H9 (cell line): ENCODE measurements around the gene CYP27A1. TPM values are rescaled to one million over a fixed set of nuclear protein-coding genes. Genes with fewer than 3 reads are reported as not detected.

Experiments used
- DNase-seq: peaks from one replicate; pipeline ENCODE4 v3.0.0-alpha.2; 2017
- H2AFZ ChIP-seq: one replicate; pipeline ENCODE4 v1.6.1; 2013; ENCODE audit warnings: mild to moderate bottlenecking, low read length, control low read depth, moderate library complexity
- H2AK5ac ChIP-seq: 2 replicates; pipeline ENCODE4 v1.6.1; 2013; ENCODE audit warnings: low read length, control low read depth, mixed read lengths; ENCODE audit not compliant: insufficient read length
- H2BK120ac ChIP-seq: one replicate; pipeline ENCODE4 v1.6.1; 2013; ENCODE audit warnings: low read depth, mild to moderate bottlenecking, low read length, control low read depth, inconsistent platforms; ENCODE audit not compliant: poor library complexity, severe bottlenecking
- H2BK12ac ChIP-seq: 2 replicates; pipeline ENCODE4 v1.6.1; 2013; ENCODE audit warnings: low read length, control low read depth, mixed read lengths, low read depth; ENCODE audit not compliant: insufficient read length
- H2BK15ac ChIP-seq: 2 replicates; pipeline ENCODE4 v1.6.1; 2013; ENCODE audit warnings: low read depth, low read length, control low read depth
- H2BK20ac ChIP-seq: one replicate; pipeline ENCODE4 v1.6.1; 2013; ENCODE audit warnings: low read depth, mild to moderate bottlenecking, low read length, control low read depth, inconsistent platforms; ENCODE audit not compliant: poor library complexity, severe bottlenecking
- H2BK5ac ChIP-seq: 2 replicates; pipeline ENCODE4 v1.6.1; 2013; ENCODE audit warnings: low read length, control low read depth, mixed read lengths; ENCODE audit not compliant: insufficient read length
- H3K14ac ChIP-seq: 2 replicates; pipeline ENCODE4 v1.6.1; 2013; ENCODE audit warnings: low read length, control low read depth; ENCODE audit not compliant: insufficient read depth
- H3K18ac ChIP-seq: 2 replicates; pipeline ENCODE4 v1.6.1; 2013; ENCODE audit warnings: low read depth, mild to moderate bottlenecking, mixed read lengths, low read length, control low read depth; ENCODE audit not compliant: insufficient read length
- H3K23ac ChIP-seq: 2 replicates; pipeline ENCODE4 v1.6.1; 2013; ENCODE audit warnings: low read length, control low read depth, mixed read lengths, low read depth; ENCODE audit not compliant: insufficient read length
- H3K23me2 ChIP-seq: 2 replicates; pipeline ENCODE4 v1.6.1; 2013; ENCODE audit warnings: low read depth, mild to moderate bottlenecking, mixed read lengths, low read length, control low read depth; ENCODE audit not compliant: insufficient read length, poor library complexity, severe bottlenecking
- H3K27ac ChIP-seq: 2 replicates; pipeline ENCODE4 v1.5.1; 2013; ENCODE audit warnings: low read length, control low read depth, mixed read lengths, low read depth; ENCODE audit not compliant: insufficient read length
- H3K27me3 ChIP-seq: 2 replicates; pipeline ENCODE4 v1.6.1; 2013; ENCODE audit warnings: low read length, control low read depth, inconsistent platforms; ENCODE audit not compliant: insufficient read depth
- H3K4ac ChIP-seq: 2 replicates; pipeline ENCODE4 v1.6.1; 2013; ENCODE audit warnings: low read depth, mild to moderate bottlenecking, control low read depth, inconsistent platforms, low read length, moderate library complexity
- H3K4me1 ChIP-seq: 2 replicates; pipeline ENCODE4 v1.6.1; 2013; ENCODE audit warnings: low read length, control low read depth, inconsistent platforms; ENCODE audit not compliant: insufficient read depth
- H3K4me2 ChIP-seq: 2 replicates; pipeline ENCODE4 v1.6.1; 2013; ENCODE audit warnings: low read length, control low read depth, mixed read lengths; ENCODE audit not compliant: insufficient read length, insufficient read depth
- H3K56ac ChIP-seq: 2 replicates; pipeline ENCODE4 v1.6.1; 2013; ENCODE audit warnings: low read depth, mild to moderate bottlenecking, mixed read lengths, low read length, control low read depth; ENCODE audit not compliant: insufficient read length
- H3K79me1 ChIP-seq: 2 replicates; pipeline ENCODE4 v1.6.1; 2013; ENCODE audit warnings: low read depth, mild to moderate bottlenecking, moderate library complexity, low read length, control low read depth, inconsistent platforms; ENCODE audit not compliant: insufficient read depth, poor library complexity, severe bottlenecking
- H3K79me2 ChIP-seq: 2 replicates; pipeline ENCODE4 v1.6.1; 2013; ENCODE audit warnings: low read length, control low read depth, inconsistent platforms; ENCODE audit not compliant: insufficient read depth
- H3K9ac ChIP-seq: 2 replicates; pipeline ENCODE4 v1.6.1; 2013; ENCODE audit warnings: low read length, control low read depth, mixed read lengths; ENCODE audit not compliant: insufficient read length; ENCODE audit errors: extremely low read depth
- H3K9me3 ChIP-seq: one replicate; pipeline ENCODE4 v1.6.1; 2013; ENCODE audit warnings: low read depth, low read length, inconsistent platforms; ENCODE audit not compliant: control insufficient read depth
- H3T11ph ChIP-seq: one replicate; pipeline ENCODE4 v1.6.1; 2013; ENCODE audit warnings: mild to moderate bottlenecking, low read length, control low read depth, inconsistent platforms
- H4K20me1 ChIP-seq: one replicate; pipeline ENCODE4 v1.6.1; 2013; ENCODE audit not compliant: control insufficient read depth, insufficient read length, insufficient read depth
- H4K5ac ChIP-seq: 2 replicates; pipeline ENCODE4 v1.6.1; 2013; ENCODE audit warnings: low read depth, mild to moderate bottlenecking, mixed read lengths, low read length, control low read depth; ENCODE audit not compliant: insufficient read length
- H4K8ac ChIP-seq: replicated peaks from 2 replicates; pipeline ENCODE4 v1.6.1; 2013; ENCODE audit warnings: low read length, control low read depth, mixed read lengths, low read depth; ENCODE audit not compliant: insufficient read length
- H4K91ac ChIP-seq: 2 replicates; pipeline ENCODE4 v1.6.1; 2013; ENCODE audit warnings: low read depth, mild to moderate bottlenecking, moderate library complexity, mixed read lengths, low read length, control low read depth; ENCODE audit not compliant: insufficient read length
- H3K27ac Mint-ChIP-seq, 3 experiments: 2 replicates in 2 of 3; 3 replicates in 1 of 3; pipeline ENCODE4 v1.8.0; 2020 to 2021; ENCODE audit warnings: mixed read lengths in 3 of 3, mild to moderate bottlenecking in 1 of 3, moderate library complexity in 1 of 3
- H3K27me3 Mint-ChIP-seq: 2 replicates; pipeline ENCODE4 v1.8.0; 2021; ENCODE audit warnings: low read depth, mild to moderate bottlenecking, moderate library complexity, mixed read lengths
- H3K36me3 Mint-ChIP-seq, 3 experiments: 2 replicates in 2 of 3; 3 replicates in 1 of 3; pipeline ENCODE4 v1.8.0; 2020 to 2021; ENCODE audit warnings: low read depth in 3 of 3, mixed read lengths in 3 of 3; ENCODE audit not compliant: insufficient read depth in 1 of 3
- H3K4me1 Mint-ChIP-seq, 2 experiments: 2 replicates each; pipeline ENCODE4 v1.8.0; 2020; ENCODE audit warnings: mixed read lengths in 2 of 2
- H3K4me3 Mint-ChIP-seq, 2 experiments: 2 replicates in 1 of 2; 3 replicates in 1 of 2; pipeline ENCODE4 v1.8.0; 2020 to 2021; ENCODE audit warnings: mild to moderate bottlenecking in 2 of 2, mixed read lengths in 2 of 2, moderate library complexity in 1 of 2
- H3K9me3 Mint-ChIP-seq, 2 experiments: 2 replicates in 1 of 2; 3 replicates in 1 of 2; pipeline ENCODE4 v1.8.0; 2020; ENCODE audit warnings: mild to moderate bottlenecking in 2 of 2, mixed read lengths in 2 of 2, moderate library complexity in 1 of 2
- WGBS: extraction: QIAGEN DNeasy Blood & Tissue Kit; methylation state at CpG from one replicate; pipeline ENCODE4 v1.1.7; 2013; ENCODE audit warnings: missing lambda C conversion rate, low lambda C conversion rate, mixed read lengths; ENCODE audit not compliant: insufficient read length; ENCODE audit errors: extremely low coverage; 5-methylcytosine and 5-hydroxymethylcytosine counted together
- total RNA-seq: library from RNA; stranded (reverse); gene quantifications from 2 replicates; pipeline ENCODE4 v1.2.1, GENCODE V29; 2021
- TF ChIP-seq, protein P1 (sequence below): fragments of 200-600 bp; sonication (generic); conservative IDR thresholded peaks from 3 replicates; pipeline ENCODE4 v1.8.0; 2021; ENCODE audit warnings: antibody characterized with exemption, mild to moderate bottlenecking

Gene CYP27A1
- total RNA-seq, 1 experiment from 2014 or later: 3.1 TPM

DNA sequence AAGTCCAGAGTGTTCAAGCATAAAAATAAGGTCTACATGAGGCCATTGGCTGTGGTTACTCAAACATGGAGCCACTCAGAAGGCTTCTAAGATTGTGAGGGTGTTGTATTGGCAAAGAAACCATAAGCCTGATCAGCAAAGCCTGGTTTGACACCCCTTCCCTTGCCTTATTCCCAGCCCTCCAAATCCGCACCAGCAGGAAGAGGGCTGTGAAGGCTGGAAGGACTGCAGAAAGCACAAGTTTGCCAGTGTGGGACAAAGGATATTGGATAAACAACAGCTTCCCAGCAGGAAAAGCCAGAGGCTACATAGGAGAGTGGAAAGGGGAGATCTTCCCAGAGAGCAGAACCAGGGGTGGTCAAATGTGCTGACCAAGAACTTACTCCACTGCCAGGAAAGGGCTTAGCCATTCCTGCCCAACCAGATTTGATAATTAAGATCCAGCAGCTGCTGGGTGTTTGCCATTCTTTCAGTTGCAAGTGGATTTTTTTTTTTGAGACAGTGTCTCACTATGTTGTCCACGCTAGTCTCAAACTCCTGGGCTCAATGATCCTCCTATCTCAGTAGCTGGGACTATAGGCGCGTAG, 51.2 kb downstream of the CYP27A1 start:
- no CpG with 5 or more reads among the region's 4 CpGs for WGBS
- no peak for DNase-seq
- Mint-ChIP-seq H3K9me3 (no peaks in the 10 kb centered on the region; a peak in 2 of 5 replicates), H3K4me1 (peaks cover 3% of the 10 kb centered on the region in 2 experiments; a peak in 1 of 4 replicates), H3K27ac (no peak overlapping the region), H3K4me3 (no peak overlapping the region), H3K27me3 (peaks cover 22% of the 10 kb centered on the region), H3K36me3 (no peaks in the 10 kb centered on the region)
- no peaks in the 10 kb centered on the region for H4K20me1 ChIP-seq
- H3K23ac ChIP-seq: no peak overlapping the region
- no peak overlapping the region for H4K5ac ChIP-seq
- H2BK12ac ChIP-seq: no peak overlapping the region
- H3K4me1 ChIP-seq: no peaks in the 10 kb centered on the region
- H3K4ac ChIP-seq: no peak overlapping the region
- no peak overlapping the region for H3K9ac ChIP-seq
- H3K27ac ChIP-seq: no peak overlapping the region
- no peak overlapping the region for H4K91ac ChIP-seq
- no peaks in the 10 kb centered on the region for H3K79me2 ChIP-seq
- H3K56ac ChIP-seq: no peak overlapping the region
- no peak overlapping the region for H3K4me2 ChIP-seq
- no peaks in the 10 kb centered on the region for H3K27me3 ChIP-seq
- H3K23me2 ChIP-seq: no peaks in the 10 kb centered on the region
- H3K18ac ChIP-seq: no peak overlapping the region
- H2BK120ac ChIP-seq: no peak overlapping the region
- TF ChIP-seq, protein P1, sequence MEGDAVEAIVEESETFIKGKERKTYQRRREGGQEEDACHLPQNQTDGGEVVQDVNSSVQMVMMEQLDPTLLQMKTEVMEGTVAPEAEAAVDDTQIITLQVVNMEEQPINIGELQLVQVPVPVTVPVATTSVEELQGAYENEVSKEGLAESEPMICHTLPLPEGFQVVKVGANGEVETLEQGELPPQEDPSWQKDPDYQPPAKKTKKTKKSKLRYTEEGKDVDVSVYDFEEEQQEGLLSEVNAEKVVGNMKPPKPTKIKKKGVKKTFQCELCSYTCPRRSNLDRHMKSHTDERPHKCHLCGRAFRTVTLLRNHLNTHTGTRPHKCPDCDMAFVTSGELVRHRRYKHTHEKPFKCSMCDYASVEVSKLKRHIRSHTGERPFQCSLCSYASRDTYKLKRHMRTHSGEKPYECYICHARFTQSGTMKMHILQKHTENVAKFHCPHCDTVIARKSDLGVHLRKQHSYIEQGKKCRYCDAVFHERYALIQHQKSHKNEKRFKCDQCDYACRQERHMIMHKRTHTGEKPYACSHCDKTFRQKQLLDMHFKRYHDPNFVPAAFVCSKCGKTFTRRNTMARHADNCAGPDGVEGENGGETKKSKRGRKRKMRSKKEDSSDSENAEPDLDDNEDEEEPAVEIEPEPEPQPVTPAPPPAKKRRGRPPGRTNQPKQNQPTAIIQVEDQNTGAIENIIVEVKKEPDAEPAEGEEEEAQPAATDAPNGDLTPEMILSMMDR: no peak
- no peak overlapping the region for H2BK20ac ChIP-seq
- no peaks in the 10 kb centered on the region for H3K9me3 ChIP-seq
- no peak overlapping the region for H2BK15ac ChIP-seq
- H3K79me1 ChIP-seq: no peaks in the 10 kb centered on the region
- no peak overlapping the region for H3K14ac ChIP-seq
- no peak overlapping the region for H2BK5ac ChIP-seq
- no peak overlapping the region for H4K8ac ChIP-seq
- H2AFZ ChIP-seq: no peak overlapping the region
- no peak overlapping the region for H3T11ph ChIP-seq
- no peak overlapping the region for H2AK5ac ChIP-seq
